ENCODE data around the gene PPP1R15B. TPM values are rescaled to one million over a fixed set of nuclear protein-coding genes. Genes with fewer than 3 reads are reported as not detected.

Gene PPP1R15B
- total RNA-seq, 1 donor = 206 TPM

- peaks cover 60% of the 10 kb centered on the region for H3K4me1 ChIP-seq (ENCODE audit: insufficient read depth, low read length)
- no peak overlapping the region for H3K4me3 ChIP-seq (ENCODE audit: low read length)
- no peaks in the 10 kb centered on the region for H3K9me3 ChIP-seq (ENCODE audit: low read depth, low read length)
- H3K27me3 ChIP-seq (ENCODE audit: insufficient read depth, low read length) = no peaks in the 10 kb centered on the region
These were observed 36.8 kb upstream of the PPP1R15B start for GRCh38 chr1:204448344-204448964.

GRCh38 chr1:204447736-204448135 lies 36.1 kb upstream of the PPP1R15B start:
- Histone ChIP-seq H3K27me3 (ENCODE audit: insufficient read depth, low read length) (no peaks in the 10 kb centered on the region), H3K4me1 (ENCODE audit: insufficient read depth, low read length) (peaks cover 55% of the 10 kb centered on the region), H3K4me3 (ENCODE audit: low read length) (no peak overlapping the region), H3K9me3 (ENCODE audit: low read depth, low read length) (no peaks in the 10 kb centered on the region)

- peaks cover 49% of the 10 kb centered on the region for H3K4me1 ChIP-seq (ENCODE audit: insufficient read depth, low read length)
- H3K4me3 ChIP-seq (ENCODE audit: low read length) = no peak overlapping the region
- H3K27me3 ChIP-seq (ENCODE audit: insufficient read depth, low read length) = no peaks in the 10 kb centered on the region
- H3K9me3 ChIP-seq (ENCODE audit: low read depth, low read length) = no peaks in the 10 kb centered on the region
These were observed 35.6 kb upstream of the PPP1R15B start for GRCh38 chr1:204447190-204447589.

- no peaks in the 10 kb centered on the region for H3K9me3 ChIP-seq (ENCODE audit: low read depth, low read length)
- H3K4me1 ChIP-seq (ENCODE audit: insufficient read depth, low read length) = peaks cover 43% of the 10 kb centered on the region
- H3K4me3 ChIP-seq (ENCODE audit: low read length) = no peak overlapping the region
- no peaks in the 10 kb centered on the region for H3K27me3 ChIP-seq (ENCODE audit: insufficient read depth, low read length)
These were observed 34.9 kb upstream of the PPP1R15B start for GRCh38 chr1:204446413-204447111.

GRCh38 chr1:204445860-204446412 lies 34.3 kb upstream of the PPP1R15B start:
- no peak overlapping the region for H3K4me3 ChIP-seq (ENCODE audit: low read length)
- no peaks in the 10 kb centered on the region for H3K27me3 ChIP-seq (ENCODE audit: insufficient read depth, low read length)
- peaks cover 37% of the 10 kb centered on the region for H3K4me1 ChIP-seq (ENCODE audit: insufficient read depth, low read length)
- no peaks in the 10 kb centered on the region for H3K9me3 ChIP-seq (ENCODE audit: low read depth, low read length)

- no peak overlapping the region for H3K4me3 ChIP-seq (ENCODE audit: low read length)
- H3K4me1 ChIP-seq (ENCODE audit: insufficient read depth, low read length) = peaks cover 19% of the 10 kb centered on the region
- H3K27me3 ChIP-seq (ENCODE audit: insufficient read depth, low read length) = no peaks in the 10 kb centered on the region
- H3K9me3 ChIP-seq (ENCODE audit: low read depth, low read length) = no peaks in the 10 kb centered on the region
These were observed 32.4 kb upstream of the PPP1R15B start for GRCh38 chr1:204443871-204444581.

- peaks cover 11% of the 10 kb centered on the region for H3K4me1 ChIP-seq (ENCODE audit: insufficient read depth, low read length)
- no peaks in the 10 kb centered on the region for H3K9me3 ChIP-seq (ENCODE audit: low read depth, low read length)
- H3K4me3 ChIP-seq (ENCODE audit: low read length) = no peak overlapping the region
- H3K27me3 ChIP-seq (ENCODE audit: insufficient read depth, low read length) = no peaks in the 10 kb centered on the region
These were observed 31.6 kb upstream of the PPP1R15B start for GRCh38 chr1:204443260-204443619.

- peaks cover 7% of the 10 kb centered on the region for H3K4me1 ChIP-seq (ENCODE audit: insufficient read depth, low read length)
- H3K4me3 ChIP-seq (ENCODE audit: low read length) = no peak overlapping the region
- H3K27me3 ChIP-seq (ENCODE audit: insufficient read depth, low read length) = no peaks in the 10 kb centered on the region
- no peaks in the 10 kb centered on the region for H3K9me3 ChIP-seq (ENCODE audit: low read depth, low read length)
These were observed 31.0 kb upstream of the PPP1R15B start for GRCh38 chr1:204442376-204443259.

- H3K4me3 ChIP-seq (ENCODE audit: low read length) = no peak overlapping the region
- no peaks in the 10 kb centered on the region for H3K9me3 ChIP-seq (ENCODE audit: low read depth, low read length)
- H3K4me1 ChIP-seq (ENCODE audit: insufficient read depth, low read length) = peaks cover 1% of the 10 kb centered on the region
- no peaks in the 10 kb centered on the region for H3K27me3 ChIP-seq (ENCODE audit: insufficient read depth, low read length)
These were observed 29.9 kb upstream of the PPP1R15B start for GRCh38 chr1:204441558-204441957.

- H3K27me3 ChIP-seq (ENCODE audit: insufficient read depth, low read length) = no peaks in the 10 kb centered on the region
- H3K4me1 ChIP-seq (ENCODE audit: insufficient read depth, low read length) = peaks cover 15% of the 10 kb centered on the region
- H3K9me3 ChIP-seq (ENCODE audit: low read depth, low read length) = no peaks in the 10 kb centered on the region
- H3K4me3 ChIP-seq (ENCODE audit: low read length) = no peak overlapping the region
These were observed 28.2 kb upstream of the PPP1R15B start for GRCh38 chr1:204439621-204440375.

- H3K9me3 ChIP-seq (ENCODE audit: low read depth, low read length) = no peaks in the 10 kb centered on the region
- no peaks in the 10 kb centered on the region for H3K27me3 ChIP-seq (ENCODE audit: insufficient read depth, low read length)
- H3K4me1 ChIP-seq (ENCODE audit: insufficient read depth, low read length) = peaks cover 16% of the 10 kb centered on the region
- H3K4me3 ChIP-seq (ENCODE audit: low read length) = no peak overlapping the region
These were observed 27.0 kb upstream of the PPP1R15B start for GRCh38 chr1:204438628-204439027.

GRCh38 chr1:204437796-204438570 lies 26.4 kb upstream of the PPP1R15B start:
- H3K9me3 ChIP-seq (ENCODE audit: low read depth, low read length) = no peaks in the 10 kb centered on the region
- no peak overlapping the region for H3K4me3 ChIP-seq (ENCODE audit: low read length)
- H3K27me3 ChIP-seq (ENCODE audit: insufficient read depth, low read length) = no peaks in the 10 kb centered on the region
- peaks cover 16% of the 10 kb centered on the region for H3K4me1 ChIP-seq (ENCODE audit: insufficient read depth, low read length)

GRCh38 chr1:204435872-204436271 lies 24.3 kb upstream of the PPP1R15B start:
- H3K4me3 ChIP-seq (ENCODE audit: low read length) = no peak overlapping the region
- no peaks in the 10 kb centered on the region for H3K27me3 ChIP-seq (ENCODE audit: insufficient read depth, low read length)
- H3K4me1 ChIP-seq (ENCODE audit: insufficient read depth, low read length) = peaks cover 16% of the 10 kb centered on the region
- H3K9me3 ChIP-seq (ENCODE audit: low read depth, low read length) = no peaks in the 10 kb centered on the region

All from mononuclear cell (primary cell).